Epithelial cell of prostate (primary cell): ENCODE measurements around the gene ITK.

Experiments
- DNase-seq: peaks from one replicate; pipeline ENCODE4 v3.0.0-alpha.2; 2011; ENCODE audit warnings: low read depth, low spot score
- H3K27ac ChIP-seq: fragments of 450-650 bp; 2 replicates; pipeline ENCODE4 v1.5.1; 2017; ENCODE audit warnings: mild to moderate bottlenecking

Gene ITK

DNA sequence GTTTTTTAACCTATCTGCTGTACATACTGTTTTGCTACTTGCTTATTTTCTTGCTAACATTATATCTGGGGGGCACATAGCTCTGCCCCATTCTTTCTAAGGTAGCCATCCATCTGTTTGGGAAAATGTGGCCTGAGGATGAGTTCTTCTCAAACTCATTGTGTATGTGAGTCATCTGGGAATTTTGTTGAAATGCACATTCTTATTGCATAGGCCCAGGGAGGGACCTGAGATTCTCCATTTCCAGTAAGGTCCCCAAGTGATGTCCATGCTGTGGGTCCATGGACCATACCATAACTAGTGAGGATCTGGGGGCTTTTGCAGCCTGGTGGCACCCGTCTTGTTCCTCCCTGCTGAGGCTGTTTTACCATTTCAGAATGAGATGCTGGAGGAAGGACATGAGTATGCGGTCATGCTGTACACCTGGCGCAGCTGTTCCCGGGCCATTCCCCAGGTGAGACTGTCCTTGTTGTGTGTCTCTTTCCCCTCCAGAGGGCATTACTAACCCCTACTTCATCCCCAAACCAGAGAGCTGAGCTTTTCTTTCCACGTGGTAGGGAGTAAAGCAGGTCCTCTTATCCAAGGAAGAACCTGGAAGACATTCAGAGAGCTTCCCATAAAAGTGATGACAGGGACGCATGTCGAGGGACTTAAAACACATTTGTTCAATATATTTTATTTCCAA is 113.9 kb downstream of the ITK start:
- H3K27ac ChIP-seq, result no peak overlapping the region
- DNase-seq, result no peak

DNA sequence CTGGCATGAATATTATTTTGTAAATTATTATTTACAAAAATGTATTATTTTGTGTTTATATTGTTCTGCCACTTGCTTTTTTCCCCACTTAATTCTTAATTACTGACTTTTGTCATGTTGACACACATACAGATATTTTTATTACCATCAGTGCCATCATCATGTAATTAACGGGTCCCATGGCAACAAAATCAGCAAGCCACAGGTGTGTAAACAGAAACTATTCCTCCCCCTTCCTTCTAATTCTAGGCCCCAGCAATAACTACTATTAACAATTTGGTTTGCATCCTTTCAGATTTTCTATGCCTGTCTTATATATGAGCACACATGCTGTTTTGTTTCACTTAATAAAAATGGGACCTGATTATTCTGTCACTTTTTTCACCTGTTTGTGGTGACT is 114.6 kb downstream of the ITK start:
- no peak for DNase-seq
- H3K27ac ChIP-seq, result no peak overlapping the region

DNA sequence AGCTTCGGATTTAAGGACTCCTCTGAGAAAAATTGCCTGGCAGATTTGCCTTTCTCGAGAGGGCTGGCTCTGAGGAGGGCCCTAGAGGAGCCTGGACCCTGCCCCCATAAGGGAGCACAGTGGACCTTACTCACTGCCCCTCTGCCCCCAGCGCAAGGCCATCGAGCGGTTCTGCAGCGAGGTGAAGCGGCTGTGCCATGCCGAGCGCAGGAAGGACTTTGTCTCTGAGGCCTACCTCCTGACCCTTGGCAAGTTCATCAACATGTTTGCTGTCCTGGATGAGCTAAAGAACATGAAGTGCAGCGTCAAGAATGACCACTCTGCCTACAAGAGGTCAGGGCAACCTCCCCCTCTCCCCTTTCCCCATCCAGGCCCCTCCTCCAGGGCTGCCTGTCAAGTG is 119.9 kb downstream of the ITK start:
- H3K27ac ChIP-seq, result no peak overlapping the region
- DNase-seq, result no peak

DNA sequence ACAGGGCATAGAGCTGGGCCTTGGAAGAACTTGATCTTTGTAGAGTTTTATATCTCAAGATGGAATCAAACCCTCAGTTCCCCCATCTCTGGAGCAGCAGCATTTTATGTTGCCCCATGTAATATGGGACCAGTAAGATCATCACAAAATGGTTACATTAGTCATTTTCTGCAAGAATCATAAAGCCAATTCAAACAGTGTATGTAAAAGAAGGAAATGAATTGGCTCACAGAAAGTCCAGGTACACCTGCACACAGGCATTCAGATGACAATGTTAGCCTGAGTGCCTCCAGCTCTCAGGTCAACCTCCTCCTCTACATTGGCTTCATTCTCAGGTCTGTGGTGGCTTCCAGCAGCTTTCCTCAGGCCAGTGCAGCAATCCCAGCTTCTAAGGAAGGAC is 120.4 kb downstream of the ITK start:
- DNase-seq, result no peak
- no peak overlapping the region for H3K27ac ChIP-seq

DNA sequence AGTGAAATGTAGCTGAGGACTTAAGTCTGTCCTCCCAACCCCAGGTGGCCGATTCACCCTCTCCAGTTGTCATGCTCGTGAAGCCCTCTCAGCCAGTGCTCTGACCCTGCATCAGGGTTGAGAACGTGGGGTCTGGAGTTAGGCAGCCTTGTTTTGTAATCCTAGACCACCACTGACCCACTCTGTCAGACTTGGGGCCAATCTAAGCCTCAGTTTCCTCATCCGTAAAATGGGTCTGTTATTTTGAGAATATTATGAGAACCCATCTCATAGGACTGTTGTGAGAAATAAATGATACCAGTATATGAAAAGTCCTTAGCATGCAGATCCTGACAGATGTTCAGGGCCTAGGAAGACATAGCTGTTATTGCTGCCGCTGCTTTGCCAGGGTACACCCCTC is 122.4 kb downstream of the ITK start:
- DNase-seq, result no peak
- no peak overlapping the region for H3K27ac ChIP-seq

DNA sequence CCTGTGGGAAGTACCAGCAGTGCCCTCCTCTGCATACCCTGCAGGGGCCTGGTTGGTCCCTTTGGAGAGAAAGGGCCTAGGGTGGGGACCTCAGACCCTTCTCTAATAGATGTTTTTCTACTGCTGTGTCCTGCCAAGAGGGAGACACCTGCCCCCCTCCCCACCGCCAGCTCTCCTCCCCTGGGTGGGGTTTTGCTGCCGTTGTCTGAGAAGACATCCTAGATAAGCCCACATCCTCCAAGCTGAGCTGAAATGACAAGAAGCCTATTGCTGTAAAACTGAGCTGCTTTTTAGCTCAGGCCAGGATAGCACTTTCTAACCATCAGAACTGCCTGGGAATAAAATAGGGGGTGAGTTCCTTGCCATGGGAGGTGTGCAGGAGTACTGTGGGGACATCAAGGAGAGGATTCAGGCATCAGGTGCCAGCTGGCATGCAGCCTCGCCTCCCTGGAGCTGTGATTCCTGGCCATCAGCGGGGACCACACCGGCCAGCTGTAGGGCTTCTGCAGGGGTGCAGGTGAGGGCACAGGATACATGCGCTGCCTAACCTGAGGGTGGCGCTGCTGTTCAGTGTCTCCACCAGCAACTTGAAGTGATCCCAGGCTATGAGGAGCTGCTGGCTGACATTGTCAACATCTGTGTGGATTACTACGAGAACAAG is 123.2 kb downstream of the ITK start:
- no peak overlapping the region for H3K27ac ChIP-seq
- no peak for DNase-seq
